ENCODE results near the gene PRDM1.

- TF ChIP-seq POLR2A (IDR thresholded peaks at IDR 0.05) (no peak), POLR2AphosphoS5 (IDR thresholded peaks at IDR 0.05) (no peak), CTCF (IDR thresholded peaks at IDR 0.05) (no peak), EP300 (IDR thresholded peaks at IDR 0.05) (no peak)
Measured at GRCh38 chr6:106081715-106082114, 4.4 kb upstream of the PRDM1 start.

All from upper lobe of left lung (tissue), 4 donors.